H1 (cell line): ENCODE measurements around the gene MATN1. TPM values are rescaled to one million over a fixed set of nuclear protein-coding genes. Genes with fewer than 3 reads are reported as not detected.

ENCODE experiments used
- CTCF ChIA-PET: fragments of 300-600 bp; sonication (Branson Sonifier 250); formaldehyde crosslinking; loops from one replicate; lab custom pipeline; 2021; ENCODE audit not compliant: partially characterized antibody; lab: Charles Lee
- POLR2A ChIA-PET: fragments of 300-600 bp; sonication (Branson Sonifier 250); formaldehyde crosslinking; loops from one replicate; lab custom pipeline; 2021; ENCODE audit warnings: inconsistent platforms; ENCODE audit not compliant: partially characterized antibody; lab: Charles Lee
- DNase-seq, 2 experiments: peaks; one replicate each; pipeline versions ENCODE4 v3.0.0 to v3.0.0-alpha.2; 2010 to 2022; ENCODE audit warnings: low spot score in 2 of 2, low read depth in 1 of 2, mixed read lengths in 1 of 2
- FAIRE-seq: peaks from 2 replicates; lab custom pipeline; 2011; peaks lifted over from hg19 to GRCh38; lab: Jason Lieb, UNC
- H2AFZ ChIP-seq: 2 replicates; pipeline ENCODE4 v1.8.1; 2012; ENCODE audit warnings: low read length, inconsistent platforms
- H2AK5ac ChIP-seq: 2 replicates; pipeline ENCODE4 v1.6.1; 2013; ENCODE audit warnings: low read depth, low read length
- H2BK120ac ChIP-seq: replicated peaks from 2 replicates; pipeline ENCODE3; 2013; ENCODE audit warnings: low read depth, low read length, inconsistent platforms
- H2BK12ac ChIP-seq: 2 replicates; pipeline ENCODE4 v1.6.1; 2013; ENCODE audit warnings: low read depth, low read length
- H2BK15ac ChIP-seq: 2 replicates; pipeline ENCODE4 v1.6.1; 2013; ENCODE audit warnings: low read length
- H2BK20ac ChIP-seq: 2 replicates; pipeline ENCODE4 v1.6.1; 2013; ENCODE audit warnings: low read length
- H2BK5ac ChIP-seq: 2 replicates; pipeline ENCODE4 v1.6.1; 2013; ENCODE audit warnings: low read depth, low read length
- H3K14ac ChIP-seq: 2 replicates; pipeline ENCODE4 v1.6.1; 2013; ENCODE audit warnings: inconsistent platforms; ENCODE audit not compliant: insufficient read length
- H3K18ac ChIP-seq: 2 replicates; pipeline ENCODE4 v1.6.1; 2013; ENCODE audit warnings: low read length; ENCODE audit errors: extremely low read depth
- H3K23ac ChIP-seq: 2 replicates; pipeline ENCODE4 v1.6.1; 2013; ENCODE audit warnings: inconsistent platforms; ENCODE audit not compliant: insufficient read length
- H3K23me2 ChIP-seq: 2 replicates; pipeline ENCODE4 v1.6.1; 2013; ENCODE audit warnings: low read depth, low read length
- H3K27ac ChIP-seq: 2 replicates; pipeline ENCODE4 v1.6.1; 2011; ENCODE audit warnings: low read depth, low read length, inconsistent platforms
- H3K27me3 ChIP-seq, 4 experiments: replicated peaks in 1 of 4; 1 replicate in 1 of 4; 2 replicates in 3 of 4; pipeline versions ENCODE4 v1.6.1 to v1.8.1; 2011 to 2013; ENCODE audit warnings: low read length in 3 of 4, mild to moderate bottlenecking in 3 of 4, inconsistent platforms in 2 of 4, mixed read lengths in 2 of 4, moderate library complexity in 1 of 4; ENCODE audit not compliant: control insufficient read depth in 3 of 4, insufficient read depth in 3 of 4; ENCODE audit errors: extremely low read depth in 1 of 4
- H3K36me3 ChIP-seq, 4 experiments: 2 replicates each; pipeline versions ENCODE4 v1.6.1 to v1.8.1; 2011 to 2013; ENCODE audit warnings: mild to moderate bottlenecking in 4 of 4, low read length in 3 of 4, moderate library complexity in 2 of 4, control low read depth in 1 of 4, inconsistent platforms in 1 of 4; ENCODE audit not compliant: insufficient read depth in 4 of 4, control insufficient read depth in 2 of 4
- H3K4ac ChIP-seq: replicated peaks from 2 replicates; pipeline ENCODE3; 2013; ENCODE audit warnings: low read length, low read depth, mixed read lengths, inconsistent platforms; ENCODE audit not compliant: insufficient read length
- H3K4me1 ChIP-seq, 4 experiments: replicated peaks in 1 of 4; 1 replicate in 1 of 4; 2 replicates in 3 of 4; pipeline versions ENCODE4 v1.6.1 to v1.8.1; 2011 to 2013; ENCODE audit warnings: low read length in 3 of 4, inconsistent platforms in 2 of 4, mixed read lengths in 1 of 4; ENCODE audit not compliant: insufficient read depth in 4 of 4, control insufficient read depth in 3 of 4
- H3K4me2 ChIP-seq, 2 experiments: 2 replicates each; pipeline versions ENCODE4 v1.6.1 to v1.8.1; 2011 to 2013; ENCODE audit warnings: low read depth in 2 of 2, low read length in 2 of 2, control low read depth in 1 of 2, inconsistent platforms in 1 of 2, mild to moderate bottlenecking in 1 of 2; ENCODE audit not compliant: insufficient read depth in 1 of 2
- H3K4me3 ChIP-seq, 4 experiments: fragments of 200-600, 300-600 bp in 1 of 4; sonication (generic), shearing (Covaris generic), sonication (Bioruptor Twin) in 1 of 4; 2 replicates each; pipeline versions ENCODE4 v1.5.1 to v1.8.1; 2011 to 2016; ENCODE audit warnings: low read length in 4 of 4, low read depth in 3 of 4, control low read depth in 2 of 4, inconsistent platforms in 2 of 4, mild to moderate bottlenecking in 2 of 4, mixed read lengths in 1 of 4, moderate library complexity in 1 of 4; ENCODE audit not compliant: insufficient read depth in 2 of 4; ENCODE audit errors: extremely low read depth in 1 of 4
- H3K56ac ChIP-seq: replicated peaks from 2 replicates; pipeline ENCODE3; 2013; ENCODE audit warnings: low read depth, mild to moderate bottlenecking, mixed read lengths, low read length, inconsistent platforms; ENCODE audit not compliant: insufficient read length
- H3K79me1 ChIP-seq: 2 replicates; pipeline ENCODE4 v1.6.1; 2013; ENCODE audit warnings: low read depth, low read length, control low read depth
- H3K79me2 ChIP-seq, 2 experiments: 2 replicates each; pipeline versions ENCODE4 v1.6.1 to v1.8.1; 2012 to 2013; ENCODE audit warnings: low read length in 2 of 2, mild to moderate bottlenecking in 2 of 2, inconsistent platforms in 1 of 2; ENCODE audit not compliant: insufficient read depth in 2 of 2, control insufficient read depth in 1 of 2
- H3K9ac ChIP-seq, 4 experiments: replicated peaks in 1 of 4; 1 replicate in 1 of 4; 2 replicates in 3 of 4; pipeline versions ENCODE4 v1.6.1 to v1.8.1; 2011 to 2013; ENCODE audit warnings: low read depth in 3 of 4, low read length in 3 of 4, control low read depth in 2 of 4, mild to moderate bottlenecking in 2 of 4, moderate library complexity in 2 of 4, inconsistent platforms in 1 of 4; ENCODE audit errors: extremely low read depth in 1 of 4
- H3K9me3 ChIP-seq, 2 experiments: 2 replicates each; pipeline versions ENCODE4 v1.6.1 to v1.8.1; 2012 to 2013; ENCODE audit warnings: mild to moderate bottlenecking in 2 of 2, moderate library complexity in 2 of 2, control low read depth in 1 of 2, inconsistent platforms in 1 of 2, low read depth in 1 of 2, low read length in 1 of 2, mixed read lengths in 1 of 2; ENCODE audit not compliant: insufficient read depth in 2 of 2
- H4K20me1 ChIP-seq, 2 experiments: replicated peaks in 1 of 2; 2 replicates each; pipeline versions ENCODE3 to v1.8.1; 2011 to 2013; ENCODE audit warnings: inconsistent platforms in 2 of 2, low read length in 2 of 2, mild to moderate bottlenecking in 1 of 2; ENCODE audit not compliant: insufficient read depth in 2 of 2, control insufficient read depth in 1 of 2
- H4K5ac ChIP-seq: 2 replicates; pipeline ENCODE4 v1.6.1; 2013; ENCODE audit warnings: low read length, low read depth, mixed read lengths, inconsistent platforms; ENCODE audit not compliant: insufficient read length
- H4K8ac ChIP-seq: 2 replicates; pipeline ENCODE4 v1.8.0; 2013; ENCODE audit warnings: mild to moderate bottlenecking, moderate library complexity, low read length, inconsistent platforms; ENCODE audit not compliant: insufficient read depth; ENCODE audit errors: extremely low read depth
- H4K91ac ChIP-seq: replicated peaks from 2 replicates; pipeline ENCODE3; 2013; ENCODE audit warnings: low read length, mixed read lengths, inconsistent platforms; ENCODE audit not compliant: insufficient read length
- ATF3 ChIP-seq: IDR thresholded peaks from 2 replicates; pipeline ENCODE4 v1.6.1; 2011; ENCODE audit warnings: low read depth, mild to moderate bottlenecking, low read length; ENCODE audit not compliant: insufficient read depth
- CEBPB ChIP-seq: IDR thresholded peaks from 2 replicates; pipeline ENCODE4 v1.6.1; 2012; ENCODE audit warnings: low read depth, low read length
- CHD1 ChIP-seq: IDR thresholded peaks from 2 replicates; pipeline ENCODE4 v1.6.1; 2012; ENCODE audit warnings: low read depth, low read length, improper control_type of control experiment
- CREB1 ChIP-seq: IDR thresholded peaks from 2 replicates; pipeline ENCODE4 v1.6.1; 2012; ENCODE audit warnings: inconsistent platforms
- EGR1 ChIP-seq: IDR thresholded peaks from 2 replicates; pipeline ENCODE4 v1.6.1; 2011; ENCODE audit warnings: low read depth, low read length, borderline replicate concordance
- JUND ChIP-seq: IDR thresholded peaks from 2 replicates; pipeline ENCODE4 v1.6.1; 2011; ENCODE audit warnings: mild to moderate bottlenecking, improper control_type of control experiment, low read length
- MAFK ChIP-seq: IDR thresholded peaks from 2 replicates; pipeline ENCODE4 v1.6.1; 2012; ENCODE audit warnings: low read depth, mild to moderate bottlenecking, improper control_type of control experiment, low read length
- NRF1 ChIP-seq: IDR thresholded peaks from 2 replicates; pipeline ENCODE4 v1.6.1; 2011; ENCODE audit warnings: mild to moderate bottlenecking, low read depth, low read length, improper control_type of control experiment
- POLR2A ChIP-seq, 2 experiments: IDR thresholded peaks; 1 replicate in 1 of 2; 2 replicates in 1 of 2; pipeline ENCODE4 v1.6.1; 2011; ENCODE audit warnings: low read depth in 2 of 2, low read length in 2 of 2, mild to moderate bottlenecking in 2 of 2; ENCODE audit errors: control extremely low read depth in 1 of 2
- SIRT6 ChIP-seq: IDR thresholded peaks from one replicate; pipeline ENCODE4 v1.7.1; 2012; ENCODE audit warnings: low read length, inconsistent platforms
- TAF1 ChIP-seq: IDR thresholded peaks from 2 replicates; pipeline ENCODE4 v1.6.1; 2011; ENCODE audit warnings: mild to moderate bottlenecking, low read depth, low read length
- TEAD4 ChIP-seq: IDR thresholded peaks from 2 replicates; pipeline ENCODE4 v1.6.1; 2012; ENCODE audit warnings: low read depth, low read length, inconsistent platforms, mixed read lengths
- WGBS, 2 experiments: shearing (Covaris generic) in 1 of 2; methylation state at CpG; one replicate each; pipeline versions ENCODE4 v1.1.6 to v1.1.7; 2013 to 2015; ENCODE audit warnings: low lambda C conversion rate in 2 of 2, mixed read lengths in 2 of 2, inconsistent platforms in 1 of 2, low coverage in 1 of 2, missing lambda C conversion rate in 1 of 2; ENCODE audit not compliant: insufficient replicate concordance in 2 of 2, insufficient coverage in 1 of 2, insufficient read length in 1 of 2; ENCODE audit errors: extremely low coverage in 1 of 2, missing lambda C conversion rate in 1 of 2; 5-methylcytosine and 5-hydroxymethylcytosine counted together
- polyA plus RNA-seq, 7 experiments: library from polyadenylated mRNA; depleted of rRNA in 3 of 7; stranded (reverse) in 5 of 7; unstranded in 2 of 7; fragments of >200 nt in 5 of 7; fragments of 200-250 nt in 2 of 7; gene quantifications; 1 replicate in 5 of 7; 2 replicates in 1 of 7; 4 replicates in 1 of 7; pipeline versions ENCODE4 v1.2.1 to v1.2.3, GENCODE V29; 2011 to 2013; ENCODE audit warnings: missing spikeins in 2 of 7, mixed read lengths in 2 of 7
- total RNA-seq: library from RNA; stranded (reverse); fragmentation: NEBNext Ultra II Directional; extraction: Animal tissue kit (Norgen Biotek cat#: 25700); gene quantifications from 2 replicates; pipeline ENCODE4 v1.2.1, GENCODE V29; 2021

Gene MATN1
- total and polyA plus RNA-seq, 2 of the 8 experiments (the other 6 are each of a cell fraction or from before 2014, with no cell fraction given) = 0.12 to 0.28 TPM

- CTCF ChIA-PET = interaction anchor here (2.6 to 51.2 kb wide), 3 partner anchors 9 to 30 kb away, joined by 10 to 1640 read pairs (median 23); partner anchors contain the start of genes LAPTM5 and MATN1
- Histone ChIP-seq H2BK15ac (no peak overlapping the region), H2BK5ac (no peak overlapping the region), H3K36me3 (no peaks in the 10 kb centered on the region), H4K5ac (no peak overlapping the region), H3K14ac (no peak overlapping the region), H3K56ac (no peak overlapping the region), H3K79me2 (no peaks in the 10 kb centered on the region), H2AFZ (no peak overlapping the region), H2BK120ac (no peak overlapping the region), H3K9ac (no peak overlapping the region), H4K8ac (no peak overlapping the region), H2BK20ac (no peak overlapping the region), H3K4me1 (no peaks in the 10 kb centered on the region; a peak in 1 of 7 replicates), H3K79me1 (no peaks in the 10 kb centered on the region), H2BK12ac (no peak overlapping the region), H3K9me3 (no peaks in the 10 kb centered on the region), H4K91ac (no peak overlapping the region), H3K23ac (no peak overlapping the region), H3K4ac (no peak overlapping the region), H3K23me2 (no peaks in the 10 kb centered on the region), H3K18ac (no peak overlapping the region), H3K4me2 (no peak overlapping the region), H3K27me3 (no peaks in the 10 kb centered on the region), H3K27ac (no peak overlapping the region), H4K20me1 (no peaks in the 10 kb centered on the region), H3K4me3 (no peak overlapping the region), H2AK5ac (no peak overlapping the region)
- FAIRE-seq = no peak
- 90% methylated on average over 10 of the region's 10 CpGs; no CpG with 5 or more reads in 1 of the 2 experiments for WGBS, 2 experiments
- no peak for DNase-seq
- POLR2A ChIA-PET = no interaction called here
- TF ChIP-seq TEAD4 (no peak), TAF1 (no peak), CREB1 (no peak), CEBPB (no peak), JUND (no peak), EGR1 (no peak), SIRT6 (no peak), CHD1 (no peak), NRF1 (no peak), POLR2A (IDR thresholded peaks at IDR 0.05; ENCODE audit: control extremely low read depth in 1 of 2, low read depth in 2 of 2, low read length in 2 of 2) (no peak), ATF3 (no peak), MAFK (no peak)
These were observed 46.8 kb upstream of the MATN1 start for GRCh38 chr1:30770150-30770549.
